ENCODE measurements around the gene GRIK4.

The GRIK4 gene

DNA sequence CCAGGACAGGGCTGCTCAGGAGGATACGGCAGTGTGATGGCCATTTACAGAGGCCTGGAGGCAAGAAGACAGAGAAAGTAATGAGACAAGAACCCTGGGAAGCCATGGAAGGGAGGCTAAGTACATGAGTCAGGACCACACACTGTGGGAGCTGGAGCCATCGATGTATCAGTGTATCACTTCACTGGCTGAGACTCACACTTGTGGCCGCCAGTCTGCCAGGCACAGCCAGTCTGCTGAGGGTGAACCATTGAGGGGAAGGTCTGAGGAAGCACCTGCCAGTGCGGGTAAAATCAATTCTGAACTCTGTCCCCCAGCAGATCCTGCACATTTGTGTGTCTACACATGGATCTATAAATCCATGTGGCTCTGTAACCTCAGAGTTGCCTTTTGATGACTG is 195.6 kb downstream of the GRIK4 start:
- DNase-seq (ENCODE audit: low read depth in 2 of 2): no peak

GRCh38 chr11:120707663-120708062 is 196.1 kb downstream of the GRIK4 start:
- no peak for DNase-seq (ENCODE audit: low read depth in 2 of 2)

DNA sequence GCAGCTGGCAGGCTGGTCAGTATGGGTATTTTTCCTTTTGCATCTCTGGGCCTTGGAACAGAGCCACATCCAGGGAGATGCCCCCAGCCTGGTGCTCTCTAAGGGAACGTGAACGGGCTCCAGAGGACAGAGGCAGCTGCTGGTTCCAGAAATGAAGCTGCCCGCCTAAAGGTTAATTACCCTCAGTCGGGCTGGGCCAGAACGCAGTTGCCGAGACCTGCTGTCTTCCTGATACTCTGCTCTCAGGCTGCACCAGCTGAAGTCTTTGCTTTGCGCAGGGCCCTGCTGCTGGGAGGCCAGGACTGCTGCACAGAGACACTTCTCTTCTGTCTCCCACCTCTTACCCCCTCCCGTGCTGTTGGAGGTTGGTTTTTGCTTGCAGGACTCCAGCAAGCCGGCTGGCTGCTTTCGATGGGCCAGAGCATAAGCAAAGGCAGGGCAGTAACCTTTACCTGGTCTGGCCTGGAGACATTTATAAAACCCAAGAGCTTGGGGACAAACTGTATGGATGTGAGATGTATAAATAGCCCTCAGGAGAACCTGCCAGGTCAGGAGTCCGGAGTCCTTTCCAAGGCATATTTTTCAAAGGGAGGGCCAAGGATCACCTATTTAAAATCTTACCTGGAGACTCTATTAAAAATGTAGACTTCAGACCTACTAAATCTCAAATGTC is 197.1 kb downstream of the GRIK4 start:
- no peak for DNase-seq (ENCODE audit: low read depth in 2 of 2)

- DNase-seq (ENCODE audit: low read depth in 2 of 2): no peak
Observed at GRCh38 chr11:120709808-120710207, 198.3 kb downstream of the GRIK4 start.

DNA sequence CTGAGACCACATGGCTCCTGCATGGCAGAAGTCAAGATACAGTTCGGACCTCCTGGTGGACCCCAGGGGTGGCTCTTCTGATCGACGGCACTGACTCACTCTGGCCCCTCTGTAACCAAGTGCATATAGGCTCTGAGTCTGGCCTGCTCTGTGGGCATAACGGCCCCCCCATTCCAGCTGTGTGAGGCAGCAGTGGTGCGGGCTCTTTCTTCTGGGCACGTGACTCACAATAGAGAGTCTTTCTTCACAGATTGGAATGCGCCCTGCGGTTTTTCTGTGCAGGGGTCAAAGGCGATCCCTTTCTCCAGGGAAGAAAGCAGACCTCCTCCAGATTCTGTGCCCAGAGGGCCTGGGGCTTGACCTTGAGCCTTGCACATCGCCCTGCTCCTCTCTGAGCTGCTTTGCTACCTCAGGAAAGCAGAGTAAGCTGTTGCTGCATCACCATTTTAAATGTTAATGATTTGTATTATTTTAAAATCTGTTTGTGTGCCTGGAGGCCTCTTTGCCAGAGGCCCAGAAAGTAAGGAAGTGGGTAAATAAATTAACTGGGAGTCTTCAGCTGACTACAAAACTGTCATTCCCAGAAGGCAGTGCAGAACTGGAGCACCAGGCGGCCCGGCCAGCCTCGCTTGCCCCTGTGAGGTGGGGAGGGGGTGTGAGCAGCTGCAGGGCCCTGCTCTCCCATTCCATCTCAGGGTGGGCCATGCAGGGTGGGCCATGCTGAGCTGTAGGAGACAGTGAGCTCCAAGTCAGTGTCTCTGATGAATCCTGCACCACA is 199.0 kb downstream of the GRIK4 start:
- DNase-seq (ENCODE audit: low read depth in 2 of 2): no peak

DNA sequence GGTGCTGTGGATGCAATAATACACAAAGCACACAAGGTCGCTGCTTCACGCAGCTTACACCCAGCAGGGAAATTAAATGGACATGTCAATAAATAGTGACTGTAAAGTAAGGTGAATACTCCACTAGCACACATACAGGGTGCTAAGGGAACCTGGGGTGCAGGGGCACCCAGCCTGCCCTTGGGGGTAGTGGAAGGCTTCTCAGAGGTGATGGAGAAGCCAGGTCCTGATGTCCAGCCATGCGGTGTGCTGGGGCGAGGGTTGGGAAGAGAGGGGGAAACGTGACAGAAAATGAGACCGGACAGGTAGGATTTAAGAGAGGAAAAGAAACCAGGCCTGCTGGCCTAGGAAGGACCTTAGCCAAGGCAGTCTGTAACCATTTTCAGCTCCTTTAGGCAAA is 200.5 kb downstream of the GRIK4 start:
- no peak for DNase-seq (ENCODE audit: low read depth in 2 of 2)

- DNase-seq (ENCODE audit: low read depth in 2 of 2): no peak
Observed at GRCh38 chr11:120712881-120713280, 201.3 kb downstream of the GRIK4 start.

GRCh38 chr11:120713296-120713695 is 201.7 kb downstream of the GRIK4 start:
- no peak for DNase-seq (ENCODE audit: low read depth in 2 of 2)

GRCh38 chr11:120714438-120714837 is 202.9 kb downstream of the GRIK4 start:
- no peak for DNase-seq (ENCODE audit: low read depth in 2 of 2)

- DNase-seq (ENCODE audit: low read depth in 2 of 2): no peak
Observed at GRCh38 chr11:120715239-120715638, 203.7 kb downstream of the GRIK4 start.

DNA sequence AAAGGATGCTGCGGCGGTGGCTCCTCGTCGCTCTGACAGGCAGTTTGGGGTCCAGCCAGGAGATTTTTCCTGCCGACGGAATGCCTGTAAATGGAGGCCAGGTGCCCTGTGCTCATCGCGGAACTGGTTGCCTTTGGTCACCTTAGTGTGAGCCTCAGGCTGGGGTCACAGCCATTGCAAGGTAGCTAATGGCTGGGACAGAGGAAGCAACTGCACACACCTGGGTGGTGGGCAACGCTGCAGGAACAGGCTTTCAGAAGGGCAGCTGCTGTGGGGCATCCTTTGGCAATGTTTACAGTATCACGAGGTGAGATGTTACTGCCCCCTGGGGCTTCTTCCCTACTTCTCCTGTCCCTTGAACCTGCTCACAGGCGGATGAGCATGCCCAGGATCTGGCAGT is 205.5 kb downstream of the GRIK4 start:
- no peak for DNase-seq (ENCODE audit: low read depth in 2 of 2)

DNA sequence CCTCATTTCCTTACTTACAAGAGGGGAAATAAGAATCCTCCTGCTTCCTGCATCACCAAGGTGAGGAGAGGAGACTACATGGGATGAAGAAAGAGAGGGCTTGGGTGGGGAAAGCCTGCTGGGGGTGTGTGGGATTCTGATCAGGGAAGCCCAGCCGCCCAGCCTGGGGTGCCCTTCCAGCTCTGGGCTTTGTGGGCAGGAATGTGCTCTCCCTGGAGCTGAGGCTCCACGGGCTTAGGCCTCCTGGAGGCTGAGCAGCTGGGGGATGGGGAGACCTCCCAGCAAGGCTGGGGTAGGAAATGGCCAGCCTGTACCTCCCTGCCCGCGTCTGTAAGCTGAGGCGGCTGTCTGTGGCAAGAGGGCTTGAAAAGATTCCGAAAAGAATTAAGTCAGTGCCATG is 206.1 kb downstream of the GRIK4 start:
- no peak for DNase-seq (ENCODE audit: low read depth in 2 of 2)

DNA sequence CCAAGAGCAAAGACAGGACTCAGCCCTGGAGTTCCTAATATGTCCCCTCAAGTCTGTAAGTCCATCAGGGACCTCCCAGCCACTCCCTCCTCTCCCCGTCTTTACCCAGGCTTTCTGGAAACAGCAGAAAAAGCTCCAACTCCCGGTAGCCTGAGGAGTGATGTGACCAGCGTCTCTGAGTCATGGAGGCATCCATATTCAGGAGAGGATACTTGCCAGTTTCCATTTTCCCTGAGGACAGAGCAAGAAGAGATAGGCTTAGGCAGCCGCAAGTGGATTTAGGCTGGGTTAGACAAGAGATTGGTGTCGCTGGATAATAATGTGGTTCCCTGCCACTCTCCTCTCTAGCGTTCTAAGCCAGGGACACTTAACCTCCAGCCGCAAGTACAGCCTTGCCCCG is 206.6 kb downstream of the GRIK4 start:
- no peak for DNase-seq (ENCODE audit: low read depth in 2 of 2)

GRCh38 chr11:120719348-120719747 is 207.8 kb downstream of the GRIK4 start:
- DNase-seq (ENCODE audit: low read depth in 2 of 2): no peak

GRCh38 chr11:120720760-120721159 is 209.2 kb downstream of the GRIK4 start:
- DNase-seq (ENCODE audit: low read depth in 2 of 2): no peak

DNA sequence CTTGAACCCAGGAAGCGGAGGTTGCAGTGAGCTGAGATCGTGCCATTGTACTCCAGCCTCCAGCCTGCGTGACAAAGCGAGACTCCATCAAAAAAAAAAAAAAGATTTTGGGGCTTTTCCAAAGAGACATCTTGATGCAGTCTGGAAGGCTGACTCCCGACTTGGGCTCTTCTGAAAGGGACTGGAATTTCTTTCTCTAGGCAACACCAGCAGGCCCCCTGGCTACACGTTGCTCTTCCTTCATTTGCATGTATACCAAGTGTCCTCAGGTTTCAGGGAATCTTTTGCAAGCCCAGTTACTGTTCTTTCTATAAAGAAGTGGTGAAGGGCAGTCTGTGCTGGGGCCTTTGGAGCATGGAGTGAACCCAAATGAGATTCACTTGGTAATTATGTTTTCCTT is 211.0 kb downstream of the GRIK4 start:
- DNase-seq (ENCODE audit: low read depth in 2 of 2): no peak

DNA sequence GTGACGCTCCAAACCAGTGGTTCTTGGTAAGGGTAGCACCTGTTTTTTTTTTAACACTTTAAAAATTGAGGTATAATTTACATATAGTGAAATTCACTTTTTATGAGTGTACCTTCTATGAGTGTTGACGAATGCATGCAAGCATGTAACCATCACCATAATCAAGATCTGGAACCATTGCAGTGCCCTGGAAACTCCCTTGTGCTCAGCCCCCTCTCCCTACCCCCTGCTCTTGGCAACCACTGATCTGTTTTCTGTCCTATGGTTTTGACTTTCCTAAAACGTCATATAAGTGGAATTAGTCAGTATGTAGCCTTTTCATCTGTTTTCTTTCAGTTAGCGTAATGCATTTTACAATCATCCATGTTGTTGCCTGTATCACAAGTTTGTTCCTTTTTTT is 212.2 kb downstream of the GRIK4 start:
- no peak for DNase-seq (ENCODE audit: low read depth in 2 of 2)

DNA sequence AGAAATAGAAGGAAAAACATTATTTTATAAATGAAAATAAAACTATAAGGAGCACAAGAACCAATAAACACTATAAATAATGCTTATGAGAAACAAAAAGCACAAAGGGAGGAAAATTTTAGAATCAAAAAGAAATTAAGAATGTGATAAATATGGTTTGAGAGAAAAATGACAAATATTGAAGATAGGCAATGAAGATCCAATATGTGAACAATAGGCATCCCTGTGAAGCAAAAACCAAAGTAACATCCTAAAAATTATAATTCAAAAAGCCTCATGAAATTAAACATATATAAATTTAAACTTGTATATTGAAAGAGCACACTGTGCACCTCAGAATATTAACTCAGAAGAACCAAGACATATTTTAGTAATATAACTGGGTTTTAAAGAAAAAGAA is 216.2 kb downstream of the GRIK4 start:
- DNase-seq (ENCODE audit: low read depth in 2 of 2): no peak

- DNase-seq (ENCODE audit: low read depth in 2 of 2): no peak
Observed at GRCh38 chr11:120735035-120735434, 223.5 kb downstream of the GRIK4 start.

- no peak for DNase-seq (ENCODE audit: low read depth in 2 of 2)
Observed at GRCh38 chr11:120738516-120739046, 227.0 kb downstream of the GRIK4 start.

DNA sequence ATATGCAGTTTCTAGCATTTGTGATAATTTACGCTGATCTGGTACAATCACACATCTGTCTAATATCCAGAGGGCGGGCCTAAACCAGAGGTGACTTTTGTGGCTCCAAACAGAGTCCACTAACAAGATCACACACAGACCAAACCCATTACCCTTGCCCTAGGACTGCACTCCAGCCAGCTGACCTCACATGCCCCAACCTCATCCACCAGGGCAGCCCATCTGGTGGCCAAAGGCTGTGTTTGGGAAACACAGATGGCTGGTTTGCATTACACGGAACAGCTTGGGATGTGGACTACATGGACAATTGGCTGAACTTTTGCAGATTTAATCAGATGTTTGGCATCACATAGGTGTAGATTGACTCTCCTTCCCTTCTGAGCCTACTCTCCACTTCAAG is 228.2 kb downstream of the GRIK4 start:
- DNase-seq (ENCODE audit: low read depth in 2 of 2): no peak

- no peak for DNase-seq (ENCODE audit: low read depth in 2 of 2)
Observed at GRCh38 chr11:120740380-120740779, 228.8 kb downstream of the GRIK4 start.

Measured in activated CD8-positive, alpha-beta memory T cell treated with anti-CD3 and anti-CD28 coated beads for 4 hours (primary cell).